DMS114 treated with DMSO at 0.1 percent for 48 hours (cell line): Measurements from ENCODE around the gene RALB.

Source experiments
- DNase-seq: peaks from one replicate; lab custom pipeline; 2025; ENCODE audit not compliant: unreplicated experiment; lab: John Stamatoyannopoulos, UW

Gene RALB

GRCh38 chr2:120262150-120262549, 9.5 kb downstream of the RALB start:
- DNase-seq: no peak

GRCh38 chr2:120262761-120263428, 10.2 kb downstream of the RALB start:
- DNase-seq: no peak

GRCh38 chr2:120265006-120265405, 12.4 kb downstream of the RALB start:
- DNase-seq: no peak

DNA sequence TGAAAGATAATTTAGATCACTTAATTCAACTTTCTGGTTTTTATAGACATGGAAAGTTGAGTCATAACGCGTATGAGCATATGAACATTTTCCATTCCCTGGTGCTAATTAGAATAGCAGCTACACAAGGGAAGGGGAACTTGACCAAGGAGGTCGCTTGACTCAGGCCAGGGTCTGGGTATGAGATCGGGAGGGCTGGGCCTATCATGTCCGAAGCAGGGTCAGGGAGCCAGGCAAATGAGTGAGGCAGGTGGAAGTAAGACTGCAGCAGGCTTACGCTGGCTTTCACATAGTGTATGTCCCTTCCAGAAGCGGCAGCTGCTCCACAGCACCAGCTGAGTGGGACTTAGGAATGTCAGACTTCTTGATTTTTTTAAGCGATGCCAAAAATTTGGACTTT, 14.7 kb downstream of the RALB start:
- DNase-seq: no peak

DNA sequence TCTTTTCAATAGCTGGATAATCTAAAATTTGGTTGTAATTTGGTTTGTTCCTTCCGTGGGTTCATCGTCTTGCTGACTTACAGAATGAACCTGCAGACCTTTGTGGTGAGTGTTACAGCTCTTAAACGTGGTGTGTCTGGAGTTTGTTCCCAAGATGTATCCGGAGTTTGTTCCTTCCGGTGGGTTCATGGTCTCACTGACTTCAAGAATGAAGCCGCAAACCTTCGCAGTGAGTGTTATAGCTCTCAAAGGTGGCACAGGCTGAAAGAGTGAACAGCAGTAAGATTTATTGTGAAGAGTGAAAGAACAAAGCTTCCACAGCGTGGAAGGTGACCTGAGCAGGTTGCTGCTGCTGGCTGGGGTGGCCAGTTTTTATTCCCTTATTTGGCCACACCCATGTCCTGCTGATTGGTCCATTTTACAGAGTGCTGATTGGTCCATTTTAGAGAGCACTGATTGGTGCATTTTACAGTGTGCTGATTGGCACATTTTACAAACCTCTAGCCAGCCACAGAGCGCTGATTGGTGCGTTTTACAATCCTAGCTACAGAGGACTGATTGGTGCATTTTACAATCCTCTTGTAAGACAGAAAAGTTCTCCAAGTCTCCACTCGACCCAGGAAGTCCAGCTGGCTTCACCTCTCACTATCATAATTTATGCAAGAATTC, 16.6 kb downstream of the RALB start:
- DNase-seq: no peak

GRCh38 chr2:120269816-120270215, 17.2 kb downstream of the RALB start:
- DNase-seq: no peak

GRCh38 chr2:120271711-120272379, 19.2 kb downstream of the RALB start:
- DNase-seq: no peak

- no peak for DNase-seq
Measured at GRCh38 chr2:120272763-120273481, 20.3 kb downstream of the RALB start.

GRCh38 chr2:120275617-120276400, 23.2 kb downstream of the RALB start:
- no peak for DNase-seq

GRCh38 chr2:120277505-120278205, 25.0 kb downstream of the RALB start:
- no peak for DNase-seq

GRCh38 chr2:120278901-120279300, 26.2 kb downstream of the RALB start:
- no peak for DNase-seq

DNA sequence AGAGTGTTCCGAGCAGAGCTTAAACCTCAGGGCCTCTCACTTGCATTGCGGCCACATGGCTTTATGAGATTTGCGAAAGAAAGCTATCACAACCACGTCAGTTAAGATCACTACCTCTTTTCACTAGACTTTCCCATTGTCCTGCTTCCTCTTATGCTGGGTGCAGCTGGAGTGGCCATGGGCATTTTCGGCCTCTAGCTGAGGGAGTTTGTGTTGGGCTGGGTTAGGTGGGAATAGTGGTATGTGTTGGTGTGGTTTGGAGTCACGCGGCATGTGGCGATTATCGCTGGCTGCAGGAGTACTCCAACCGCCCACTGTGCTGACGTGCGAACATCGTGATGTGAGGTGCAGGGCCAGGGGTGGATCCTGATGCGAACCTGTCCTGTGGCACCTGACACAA, 27.1 kb downstream of the RALB start:
- DNase-seq: no peak

- no peak for DNase-seq
Measured at GRCh38 chr2:120283649-120284048, 31.0 kb downstream of the RALB start.

GRCh38 chr2:120285056-120285455, 32.4 kb downstream of the RALB start:
- DNase-seq: no peak

DNA sequence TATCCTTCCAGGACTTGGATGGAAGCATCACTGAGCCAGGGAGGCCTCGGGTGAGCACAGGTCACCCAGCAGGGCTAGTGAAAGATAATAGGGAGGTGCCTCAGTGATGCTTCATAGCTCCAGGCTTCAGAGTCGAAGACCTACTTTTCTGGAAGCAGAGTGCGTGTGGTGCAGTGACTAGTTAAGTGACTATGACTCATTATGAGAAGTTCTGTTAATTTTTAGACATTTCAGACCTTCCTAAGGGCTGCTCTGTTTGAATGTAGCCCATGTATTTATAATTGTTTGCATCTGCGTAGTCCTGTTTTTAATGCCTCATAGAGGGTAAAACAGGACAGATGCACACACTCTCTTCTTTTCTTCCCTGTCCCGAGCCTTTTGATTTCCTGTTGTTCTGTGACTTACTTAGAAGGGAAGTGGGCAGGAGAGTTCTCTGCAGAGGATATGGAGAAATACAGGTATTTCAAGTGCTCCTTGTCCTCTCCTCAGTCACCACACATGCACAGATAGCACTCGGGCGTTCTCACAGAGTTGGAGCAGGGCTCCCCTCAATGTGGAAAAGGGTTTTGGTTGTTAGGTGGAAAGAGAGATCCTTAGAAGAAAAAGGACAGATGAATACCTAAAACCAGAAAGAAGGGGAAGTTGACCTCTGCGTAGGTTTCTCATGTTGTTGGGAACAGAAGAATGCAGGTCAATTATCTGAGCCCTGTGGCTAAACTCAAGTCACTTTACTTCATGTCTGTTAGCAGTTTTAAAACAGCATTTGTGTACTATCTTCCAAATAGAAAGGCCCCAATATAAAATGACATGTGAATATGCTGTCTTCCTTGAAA, 34.7 kb downstream of the RALB start:
- DNase-seq: no peak

GRCh38 chr2:120288016-120288373, 35.3 kb downstream of the RALB start:
- DNase-seq: no peak

- no peak for DNase-seq
Measured at GRCh38 chr2:120289221-120289906, 36.7 kb downstream of the RALB start.

DNA sequence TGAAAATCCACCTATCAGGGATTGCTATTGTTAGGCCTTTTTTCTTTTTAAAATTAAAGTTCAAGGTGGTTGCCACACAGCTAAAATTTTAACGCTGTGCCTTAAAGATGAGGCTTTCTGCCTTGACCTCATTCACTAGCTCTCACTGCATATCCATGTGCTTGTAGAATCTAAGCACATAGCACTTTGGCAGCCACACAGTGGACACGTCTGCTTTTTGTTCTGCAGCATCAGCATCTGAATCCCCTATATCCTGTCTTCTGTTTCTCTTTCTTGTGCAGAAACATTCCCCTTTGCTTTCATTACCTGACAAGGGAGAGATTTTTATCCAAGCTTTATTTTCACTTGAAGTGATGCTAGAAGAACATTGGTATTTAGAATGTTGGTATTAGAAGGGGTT, 38.1 kb downstream of the RALB start:
- no peak for DNase-seq
